ENCODE data around the gene NEK8.

- no peak for TF ChIP-seq CTCF (IDR thresholded peaks at IDR 0.05)
- TF ChIP-seq POLR2A (IDR thresholded peaks at IDR 0.05), result no peak
Observed at GRCh38 chr17:28718333-28719020, 10.1 kb upstream of the NEK8 start.
